DOHH2 (cell line): ENCODE data around the gene SMTNL1.

ENCODE experiments used
- EZH2phosphoT487 ChIP-seq: fragments of 200-600 bp; sonication (generic); IDR thresholded peaks from 2 replicates; pipeline ENCODE4 v1.6.1; 2017; ENCODE audit warnings: borderline replicate concordance, mild to moderate bottlenecking, antibody characterized with exemption, low read length, moderate library complexity, mixed read lengths
- TF ChIP-seq, protein P1 (sequence below): fragments of 200-600 bp; sonication (generic); IDR thresholded peaks from one replicate; pipeline ENCODE4 v1.5.1; 2014; ENCODE audit warnings: antibody characterized with exemption, mild to moderate bottlenecking, low read depth, low read length; ENCODE audit not compliant: poor library complexity, severe bottlenecking

DNA sequence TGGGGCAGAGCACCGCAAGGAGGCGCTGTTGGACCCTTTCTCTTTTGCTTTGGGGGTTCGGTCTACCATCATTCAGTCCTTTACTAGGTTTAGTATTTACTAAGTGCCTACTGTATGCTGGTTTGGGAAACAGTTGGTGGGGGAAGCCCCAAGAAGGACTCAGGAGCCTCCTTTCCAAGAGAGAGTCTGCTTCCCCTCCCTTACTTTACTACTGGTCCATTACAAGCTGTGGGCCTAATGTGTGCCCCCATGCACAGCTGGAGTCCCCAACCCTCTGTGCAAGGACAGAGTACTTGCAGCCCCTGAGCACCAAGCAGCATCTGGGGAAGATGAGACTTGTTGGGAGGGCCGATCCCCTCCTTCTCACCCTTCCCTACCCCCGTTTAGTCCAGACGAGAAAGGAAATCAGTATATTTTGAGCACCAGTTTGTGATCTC is 31.0 kb downstream of the SMTNL1 start:
- TF ChIP-seq, protein P1, sequence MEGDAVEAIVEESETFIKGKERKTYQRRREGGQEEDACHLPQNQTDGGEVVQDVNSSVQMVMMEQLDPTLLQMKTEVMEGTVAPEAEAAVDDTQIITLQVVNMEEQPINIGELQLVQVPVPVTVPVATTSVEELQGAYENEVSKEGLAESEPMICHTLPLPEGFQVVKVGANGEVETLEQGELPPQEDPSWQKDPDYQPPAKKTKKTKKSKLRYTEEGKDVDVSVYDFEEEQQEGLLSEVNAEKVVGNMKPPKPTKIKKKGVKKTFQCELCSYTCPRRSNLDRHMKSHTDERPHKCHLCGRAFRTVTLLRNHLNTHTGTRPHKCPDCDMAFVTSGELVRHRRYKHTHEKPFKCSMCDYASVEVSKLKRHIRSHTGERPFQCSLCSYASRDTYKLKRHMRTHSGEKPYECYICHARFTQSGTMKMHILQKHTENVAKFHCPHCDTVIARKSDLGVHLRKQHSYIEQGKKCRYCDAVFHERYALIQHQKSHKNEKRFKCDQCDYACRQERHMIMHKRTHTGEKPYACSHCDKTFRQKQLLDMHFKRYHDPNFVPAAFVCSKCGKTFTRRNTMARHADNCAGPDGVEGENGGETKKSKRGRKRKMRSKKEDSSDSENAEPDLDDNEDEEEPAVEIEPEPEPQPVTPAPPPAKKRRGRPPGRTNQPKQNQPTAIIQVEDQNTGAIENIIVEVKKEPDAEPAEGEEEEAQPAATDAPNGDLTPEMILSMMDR: no peak
- no peak for TF ChIP-seq EZH2phosphoT487
